GM23338 (cell line): ENCODE results near the gene IL10. TPM values are rescaled to one million over a fixed set of nuclear protein-coding genes. Genes with fewer than 3 reads are reported as not detected.

ENCODE experiments used
- ATAC-seq: fragments of 200-7000 bp; cut with Tn5 transposase; 3 replicates; pipeline ENCODE4 v1.9.1; 2020
- DNase-seq: peaks from one replicate; pipeline ENCODE4 v3.0.0-alpha.2; 2015; ENCODE audit warnings: low spot score
- H2AFZ ChIP-seq: fragments of 200-600 bp; sonication (generic); 2 replicates; pipeline ENCODE4 v1.8.0; 2016; ENCODE audit warnings: antibody characterized with exemption, mild to moderate bottlenecking, moderate library complexity
- H3F3A ChIP-seq: fragments of 200-600 bp; sonication (generic); replicated peaks from 2 replicates; pipeline ENCODE4 v1.8.0; 2017; ENCODE audit warnings: antibody characterized with exemption, mixed run types, low read depth
- H3K27ac ChIP-seq: fragments of 200-600 bp; sonication (generic); 2 replicates; pipeline ENCODE4 v1.6.1; 2016; ENCODE audit warnings: low read depth
- H3K27me3 ChIP-seq: fragments of 200-600 bp; sonication (generic); 2 replicates; pipeline ENCODE4 v1.8.0; 2016; ENCODE audit warnings: mild to moderate bottlenecking, mixed run types, moderate library complexity; ENCODE audit not compliant: insufficient read depth
- H3K36me3 ChIP-seq: fragments of 200-600 bp; sonication (generic); 2 replicates; pipeline ENCODE4 v1.8.0; 2016; ENCODE audit warnings: mild to moderate bottlenecking; ENCODE audit not compliant: insufficient read depth
- H3K4me1 ChIP-seq: fragments of 200-600 bp; sonication (generic); 2 replicates; pipeline ENCODE4 v1.8.0; 2016; ENCODE audit warnings: mild to moderate bottlenecking, moderate library complexity; ENCODE audit not compliant: insufficient read depth
- H3K4me2 ChIP-seq: fragments of 200-600 bp; sonication (generic); 2 replicates; pipeline ENCODE4 v1.7.1; 2017; ENCODE audit warnings: mixed run types
- H3K4me3 ChIP-seq: fragments of 200-600 bp; sonication (generic); 2 replicates; pipeline ENCODE4 v1.6.1; 2016; ENCODE audit warnings: mixed run types
- H3K79me2 ChIP-seq: fragments of 200-600 bp; sonication (generic); replicated peaks from 2 replicates; pipeline ENCODE4 v1.8.0; 2017; ENCODE audit warnings: mild to moderate bottlenecking; ENCODE audit not compliant: insufficient read depth
- H3K9me2 ChIP-seq: fragments of 200-600 bp; sonication (generic); 2 replicates; pipeline ENCODE4 v1.8.0; 2017; ENCODE audit not compliant: insufficient read depth
- H4K20me1 ChIP-seq: fragments of 200-600 bp; sonication (generic); replicated peaks from 2 replicates; pipeline ENCODE4 v1.8.0; 2017; ENCODE audit warnings: mild to moderate bottlenecking; ENCODE audit not compliant: insufficient read depth
- H3K27ac Mint-ChIP-seq: 2 replicates; pipeline ENCODE4 v1.8.0; 2020; ENCODE audit warnings: inconsistent platforms, mild to moderate bottlenecking, moderate library complexity, mixed read lengths
- H3K27me3 Mint-ChIP-seq: 3 replicates; pipeline ENCODE4 v1.8.0; 2022; ENCODE audit warnings: low read depth, mild to moderate bottlenecking, moderate library complexity, mixed read lengths, inconsistent platforms; ENCODE audit not compliant: insufficient read depth, poor library complexity
- H3K36me3 Mint-ChIP-seq: 3 replicates; pipeline ENCODE4 v1.8.0; 2021; ENCODE audit warnings: low read depth, mild to moderate bottlenecking, inconsistent platforms, moderate library complexity, mixed read lengths
- H3K4me1 Mint-ChIP-seq: 3 replicates; pipeline ENCODE4 v1.8.0; 2020; ENCODE audit warnings: mild to moderate bottlenecking, inconsistent platforms, mixed read lengths
- H3K4me3 Mint-ChIP-seq: 3 replicates; pipeline ENCODE4 v1.8.0; 2021; ENCODE audit warnings: moderate library complexity, mild to moderate bottlenecking, inconsistent platforms, mixed read lengths
- H3K9me3 Mint-ChIP-seq: 3 replicates; pipeline ENCODE4 v1.8.0; 2020; ENCODE audit warnings: moderate library complexity, mild to moderate bottlenecking, inconsistent platforms, mixed read lengths
- CREB1 ChIP-seq: fragments of 250-450 bp; sonication (Bioruptor Pico); IDR thresholded peaks from 2 replicates; pipeline ENCODE4 v1.5.0; 2020; ENCODE audit warnings: low read depth, mild to moderate bottlenecking, moderate library complexity
- EZH2 ChIP-seq: fragments of 200-600 bp; sonication (generic); IDR thresholded peaks from one replicate; pipeline ENCODE4 v1.8.0; 2017; ENCODE audit warnings: antibody characterized with exemption, mild to moderate bottlenecking, low read depth; ENCODE audit not compliant: unreplicated experiment
- EZH2phosphoT487 ChIP-seq: fragments of 200-600 bp; sonication (generic); IDR thresholded peaks from one replicate; pipeline ENCODE4 v1.8.1; 2018; ENCODE audit warnings: antibody characterized with exemption; ENCODE audit not compliant: unreplicated experiment
- JUNB ChIP-seq: IDR thresholded peaks from one replicate; pipeline ENCODE4 v1.6.1; 2016; ENCODE audit warnings: antibody characterized with exemption; ENCODE audit not compliant: unreplicated experiment
- NANOG ChIP-seq: IDR thresholded peaks from 2 replicates; pipeline ENCODE4 v1.6.1; 2016; ENCODE audit warnings: antibody characterized with exemption, borderline replicate concordance
- POLR2AphosphoS5 ChIP-seq: IDR thresholded peaks from 2 replicates; pipeline ENCODE4 v1.6.1; 2016; ENCODE audit warnings: antibody characterized with exemption, low read depth
- REST ChIP-seq: IDR thresholded peaks from one replicate; pipeline ENCODE4 v1.6.1; 2018; ENCODE audit warnings: antibody characterized with exemption; ENCODE audit not compliant: unreplicated experiment
- STAT1 ChIP-seq: IDR thresholded peaks from one replicate; pipeline ENCODE4 v1.6.1; 2016; ENCODE audit warnings: antibody characterized with exemption; ENCODE audit not compliant: unreplicated experiment
- ZNF114 ChIP-seq: fragments of 250-450 bp; sonication (Bioruptor Pico); IDR thresholded peaks from 2 replicates; pipeline ENCODE4 v1.5.0; 2020; ENCODE audit warnings: mild to moderate bottlenecking, moderate library complexity
- ZNF331 ChIP-seq: fragments of 250-450 bp; sonication (Bioruptor Pico); IDR thresholded peaks from 2 replicates; pipeline ENCODE4 v1.5.0; 2020; ENCODE audit warnings: low read depth, mild to moderate bottlenecking, moderate library complexity
- ZNF462 ChIP-seq: fragments of 250-450 bp; sonication (Bioruptor Pico); IDR thresholded peaks from 2 replicates; pipeline ENCODE4 v1.5.0; 2020; ENCODE audit warnings: mild to moderate bottlenecking, moderate library complexity
- polyA plus RNA-seq: library from polyadenylated mRNA; unstranded; fragments of >200 nt; fragmentation: Nextera tagmentation; extraction: Ambion mirVana; gene quantifications from 2 replicates; pipeline ENCODE4 v1.2.1, GENCODE V29; 2016
- total RNA-seq: library from RNA; depleted of rRNA; stranded (reverse); fragments of >200 nt; shearing (Covaris generic); gene quantifications from 2 replicates; pipeline ENCODE4 v1.2.3, GENCODE V29; 2014
- TF ChIP-seq, protein P1 (sequence below), 2 experiments: fragments of 200-600 bp in 1 of 2; sonication (generic) in 1 of 2; conservative IDR thresholded peaks; 2 replicates each; pipeline versions ENCODE4 v1.5.1 to v1.6.1; 2016 to 2017; ENCODE audit warnings: antibody characterized with exemption in 2 of 2, low read depth in 2 of 2, mild to moderate bottlenecking in 2 of 2, moderate library complexity in 1 of 2
- TF ChIP-seq, protein P2 (sequence below): IDR thresholded peaks from 2 replicates; pipeline ENCODE4 v1.6.1; 2016; ENCODE audit warnings: antibody characterized with exemption

The IL10 gene
- total and polyA plus RNA-seq, 2 experiments from 2014 or later = not detected

DNA sequence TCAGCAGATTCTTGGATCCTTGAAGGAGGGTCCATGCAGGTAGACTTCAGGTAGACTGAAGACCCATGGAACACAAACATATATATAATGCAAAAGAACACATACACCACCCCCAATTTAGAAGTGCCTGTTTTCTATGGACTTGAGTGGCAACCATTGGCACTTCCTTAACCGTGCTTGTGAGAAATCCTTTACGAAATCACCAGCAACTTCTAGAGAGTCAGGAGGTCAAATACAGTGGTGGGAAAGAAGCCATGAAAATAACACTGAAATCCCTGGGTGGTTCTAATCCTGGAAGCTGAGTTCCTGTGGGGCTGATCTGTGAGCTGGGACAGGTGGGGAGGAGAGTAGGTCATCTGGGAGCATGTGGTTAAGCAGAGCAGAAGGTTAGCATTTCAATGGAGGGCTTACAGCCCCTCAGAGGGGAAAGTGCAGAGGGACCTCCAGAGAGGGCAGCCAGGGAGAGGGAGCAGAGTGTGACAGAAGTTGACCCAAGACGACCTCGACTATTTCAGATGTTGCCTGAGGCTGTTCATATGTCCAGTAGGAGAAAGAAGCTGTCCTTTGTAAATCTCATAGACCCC, 13.0 kb upstream of the IL10 start:
- H3K9me3 Mint-ChIP-seq = no peaks in the 10 kb centered on the region
- H3K27ac ChIP-seq = no peak overlapping the region
- H3K4me1 Mint-ChIP-seq = peaks cover 4% of the 10 kb centered on the region; the same call in 2 of the 3 replicates
- H3K79me2 ChIP-seq = no peaks in the 10 kb centered on the region
- no peak overlapping the region for H2AFZ ChIP-seq
- no peaks in the 10 kb centered on the region for H3K36me3 ChIP-seq
- no peaks in the 10 kb centered on the region for H3K36me3 Mint-ChIP-seq
- no peaks in the 10 kb centered on the region for H3F3A ChIP-seq
- H3K27ac Mint-ChIP-seq = peak overlapping the region; percentile 20; the same call in 1 of the 2 replicates
- TF ChIP-seq EZH2 (no peak), EZH2phosphoT487 (no peak), ZNF114 (CRISPR knock-in tag) (no peak), REST (no peak), ZNF331 (no peak), CREB1 (no peak), NANOG (no peak), STAT1 (no peak), JUNB (no peak), POLR2AphosphoS5 (no peak), ZNF462 (no peak)
- TF ChIP-seq, protein P1, sequence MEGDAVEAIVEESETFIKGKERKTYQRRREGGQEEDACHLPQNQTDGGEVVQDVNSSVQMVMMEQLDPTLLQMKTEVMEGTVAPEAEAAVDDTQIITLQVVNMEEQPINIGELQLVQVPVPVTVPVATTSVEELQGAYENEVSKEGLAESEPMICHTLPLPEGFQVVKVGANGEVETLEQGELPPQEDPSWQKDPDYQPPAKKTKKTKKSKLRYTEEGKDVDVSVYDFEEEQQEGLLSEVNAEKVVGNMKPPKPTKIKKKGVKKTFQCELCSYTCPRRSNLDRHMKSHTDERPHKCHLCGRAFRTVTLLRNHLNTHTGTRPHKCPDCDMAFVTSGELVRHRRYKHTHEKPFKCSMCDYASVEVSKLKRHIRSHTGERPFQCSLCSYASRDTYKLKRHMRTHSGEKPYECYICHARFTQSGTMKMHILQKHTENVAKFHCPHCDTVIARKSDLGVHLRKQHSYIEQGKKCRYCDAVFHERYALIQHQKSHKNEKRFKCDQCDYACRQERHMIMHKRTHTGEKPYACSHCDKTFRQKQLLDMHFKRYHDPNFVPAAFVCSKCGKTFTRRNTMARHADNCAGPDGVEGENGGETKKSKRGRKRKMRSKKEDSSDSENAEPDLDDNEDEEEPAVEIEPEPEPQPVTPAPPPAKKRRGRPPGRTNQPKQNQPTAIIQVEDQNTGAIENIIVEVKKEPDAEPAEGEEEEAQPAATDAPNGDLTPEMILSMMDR (conservative IDR thresholded peaks at IDR 0.05; ENCODE audit: low read depth in 2 of 2) = no peak
- TF ChIP-seq, protein P2, sequence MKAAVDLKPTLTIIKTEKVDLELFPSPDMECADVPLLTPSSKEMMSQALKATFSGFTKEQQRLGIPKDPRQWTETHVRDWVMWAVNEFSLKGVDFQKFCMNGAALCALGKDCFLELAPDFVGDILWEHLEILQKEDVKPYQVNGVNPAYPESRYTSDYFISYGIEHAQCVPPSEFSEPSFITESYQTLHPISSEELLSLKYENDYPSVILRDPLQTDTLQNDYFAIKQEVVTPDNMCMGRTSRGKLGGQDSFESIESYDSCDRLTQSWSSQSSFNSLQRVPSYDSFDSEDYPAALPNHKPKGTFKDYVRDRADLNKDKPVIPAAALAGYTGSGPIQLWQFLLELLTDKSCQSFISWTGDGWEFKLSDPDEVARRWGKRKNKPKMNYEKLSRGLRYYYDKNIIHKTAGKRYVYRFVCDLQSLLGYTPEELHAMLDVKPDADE = no peak
- no peaks in the 10 kb centered on the region for H3K4me1 ChIP-seq
- DNase-seq = no peak
- no peaks in the 10 kb centered on the region for H3K9me2 ChIP-seq
- ATAC-seq = no peak; the same call in 2 of the 3 replicates
- no peaks in the 10 kb centered on the region for H3K27me3 ChIP-seq
- no peak overlapping the region for H3K4me3 ChIP-seq
- H3K4me2 ChIP-seq = no peak overlapping the region
- no peaks in the 10 kb centered on the region for H4K20me1 ChIP-seq
- H3K4me3 Mint-ChIP-seq = no peak overlapping the region
- peaks cover 3% of the 10 kb centered on the region for H3K27me3 Mint-ChIP-seq
